ENCODE data around the gene KIF20B. TPM values are rescaled to one million over a fixed set of nuclear protein-coding genes. Genes with fewer than 3 reads are reported as not detected.
A peak's percentile ranks its signal among the peaks of the same experiment; 100 is the strongest.

KIF20B gene, protein sequence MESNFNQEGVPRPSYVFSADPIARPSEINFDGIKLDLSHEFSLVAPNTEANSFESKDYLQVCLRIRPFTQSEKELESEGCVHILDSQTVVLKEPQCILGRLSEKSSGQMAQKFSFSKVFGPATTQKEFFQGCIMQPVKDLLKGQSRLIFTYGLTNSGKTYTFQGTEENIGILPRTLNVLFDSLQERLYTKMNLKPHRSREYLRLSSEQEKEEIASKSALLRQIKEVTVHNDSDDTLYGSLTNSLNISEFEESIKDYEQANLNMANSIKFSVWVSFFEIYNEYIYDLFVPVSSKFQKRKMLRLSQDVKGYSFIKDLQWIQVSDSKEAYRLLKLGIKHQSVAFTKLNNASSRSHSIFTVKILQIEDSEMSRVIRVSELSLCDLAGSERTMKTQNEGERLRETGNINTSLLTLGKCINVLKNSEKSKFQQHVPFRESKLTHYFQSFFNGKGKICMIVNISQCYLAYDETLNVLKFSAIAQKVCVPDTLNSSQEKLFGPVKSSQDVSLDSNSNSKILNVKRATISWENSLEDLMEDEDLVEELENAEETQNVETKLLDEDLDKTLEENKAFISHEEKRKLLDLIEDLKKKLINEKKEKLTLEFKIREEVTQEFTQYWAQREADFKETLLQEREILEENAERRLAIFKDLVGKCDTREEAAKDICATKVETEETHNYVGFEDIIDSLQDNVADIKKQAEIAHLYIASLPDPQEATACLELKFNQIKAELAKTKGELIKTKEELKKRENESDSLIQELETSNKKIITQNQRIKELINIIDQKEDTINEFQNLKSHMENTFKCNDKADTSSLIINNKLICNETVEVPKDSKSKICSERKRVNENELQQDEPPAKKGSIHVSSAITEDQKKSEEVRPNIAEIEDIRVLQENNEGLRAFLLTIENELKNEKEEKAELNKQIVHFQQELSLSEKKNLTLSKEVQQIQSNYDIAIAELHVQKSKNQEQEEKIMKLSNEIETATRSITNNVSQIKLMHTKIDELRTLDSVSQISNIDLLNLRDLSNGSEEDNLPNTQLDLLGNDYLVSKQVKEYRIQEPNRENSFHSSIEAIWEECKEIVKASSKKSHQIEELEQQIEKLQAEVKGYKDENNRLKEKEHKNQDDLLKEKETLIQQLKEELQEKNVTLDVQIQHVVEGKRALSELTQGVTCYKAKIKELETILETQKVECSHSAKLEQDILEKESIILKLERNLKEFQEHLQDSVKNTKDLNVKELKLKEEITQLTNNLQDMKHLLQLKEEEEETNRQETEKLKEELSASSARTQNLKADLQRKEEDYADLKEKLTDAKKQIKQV (N-terminal part only)
- 16.2 and 30.9 TPM in 2 replicates for total RNA-seq (2014; rRNA removed; shearing (Covaris generic))

DNA sequence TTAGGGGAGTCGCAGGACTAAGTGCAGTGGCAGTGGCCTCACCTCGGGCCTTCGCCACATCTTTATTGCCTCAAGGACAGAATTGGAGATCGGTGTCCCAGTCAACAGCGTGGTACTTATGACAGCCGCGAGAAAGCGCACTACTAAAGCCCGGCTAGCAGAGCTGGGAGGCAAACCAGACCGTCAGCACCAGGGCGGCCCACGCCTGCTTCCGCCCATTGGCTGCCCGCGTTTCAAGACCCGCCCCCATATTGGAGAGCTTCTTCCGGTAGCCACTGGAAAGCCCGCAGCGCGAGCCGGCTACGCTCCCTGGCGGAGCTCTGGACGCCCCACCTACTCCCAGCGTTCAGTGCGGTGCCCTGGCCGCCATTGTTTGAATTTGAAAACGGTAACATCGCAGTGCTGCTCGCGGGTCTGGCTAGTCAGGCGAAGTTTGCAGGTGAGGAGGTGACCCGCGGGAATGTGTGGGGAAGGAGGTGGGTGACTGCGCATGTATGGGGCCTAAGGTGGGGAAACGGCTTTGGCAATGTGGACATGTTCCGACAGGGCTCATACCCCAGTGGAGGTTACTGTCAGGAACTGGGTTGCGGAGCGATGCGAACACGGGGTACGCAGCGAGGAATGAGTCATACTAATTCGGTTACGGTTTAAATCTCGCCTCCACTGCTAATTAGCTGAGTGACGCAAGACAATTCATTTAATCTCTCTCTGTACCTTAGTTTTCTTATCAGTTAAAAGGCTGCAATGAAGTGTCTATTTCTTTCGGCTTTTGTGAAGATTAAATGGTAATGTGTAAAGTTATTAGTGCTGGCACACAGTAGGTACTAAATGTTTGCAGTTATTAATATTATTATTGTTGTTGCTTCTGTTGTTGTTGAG is at the start of gene KIF20B:
TSS of gene KIF20B (plus strand) at position 349 of the 879 bp plus-strand sequence. CDS start 3,705 bp downstream, outside the sequence.
- in situ Hi-C loops (cut with HindIII; ENCODE audit: low sequenced_read_pairs) = no loop called here
- peak; percentile 98 for DNase-seq (ENCODE audit: low spot score)

DNA sequence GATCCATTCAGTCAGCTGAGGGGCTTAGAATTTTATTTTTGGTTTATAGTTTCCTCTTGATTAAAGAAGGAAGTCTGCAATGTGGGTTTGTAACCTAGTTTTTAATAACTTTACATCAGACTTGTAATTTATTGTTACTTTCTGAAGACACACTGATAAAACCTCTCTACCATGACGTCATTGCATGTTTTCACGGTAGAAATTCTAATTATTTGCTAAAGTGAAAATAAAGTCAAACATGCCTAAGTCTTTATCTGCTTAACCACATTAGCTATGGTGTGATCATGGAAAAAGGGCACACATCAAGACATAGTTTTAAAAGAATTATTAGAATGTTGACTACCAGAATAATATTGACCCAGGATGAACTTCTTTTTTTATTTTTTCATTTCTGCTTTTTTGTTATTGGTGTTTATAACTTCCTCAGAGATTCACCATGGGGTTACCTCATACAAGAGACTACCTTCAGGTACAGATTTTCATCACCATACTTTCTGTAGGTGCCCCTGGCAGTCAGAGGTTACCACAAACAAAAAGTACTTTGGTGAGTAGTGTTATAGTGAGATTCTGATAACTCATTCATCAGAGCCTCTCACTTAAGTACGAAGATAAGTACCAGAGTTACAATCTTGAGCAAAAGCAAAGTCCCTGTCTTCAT is 49.3 kb upstream of the KIF20B start:
- in situ Hi-C loops (cut with HindIII; ENCODE audit: low sequenced_read_pairs) = no loop called here

DNA sequence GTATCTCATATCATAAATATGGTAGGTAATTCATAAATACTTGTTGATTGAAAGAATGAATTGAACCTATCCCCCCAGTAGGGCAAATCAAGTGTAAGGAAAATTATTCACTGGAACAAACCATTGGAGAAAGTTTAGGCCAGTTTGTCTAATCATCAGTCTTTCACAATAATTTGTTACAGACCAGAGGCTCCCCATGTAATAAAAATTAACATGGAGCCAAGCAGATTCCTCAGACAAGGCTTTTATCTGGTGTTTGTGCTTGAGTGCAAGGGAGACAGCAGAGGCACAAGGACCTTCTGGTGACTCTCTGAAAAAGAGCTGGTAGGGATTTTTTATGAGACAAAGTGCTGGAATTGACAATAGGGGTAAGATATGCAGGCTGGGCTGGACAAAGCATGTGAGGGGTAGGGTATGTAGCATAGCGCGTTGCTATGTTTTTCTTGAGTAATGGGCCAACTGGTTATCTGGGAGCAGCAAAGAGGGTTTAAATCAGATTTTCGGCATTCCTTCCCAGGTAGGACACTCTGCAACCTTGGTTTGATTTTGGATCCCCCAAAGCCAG is 48.5 kb upstream of the KIF20B start:
- in situ Hi-C loops (cut with HindIII; ENCODE audit: low sequenced_read_pairs) = no loop called here
- DNase-seq (ENCODE audit: low spot score) = no peak

More for the DNA sequence above, 49.3 kb upstream of the KIF20B start:
- DNase-seq (ENCODE audit: low spot score) = no peak

DNA sequence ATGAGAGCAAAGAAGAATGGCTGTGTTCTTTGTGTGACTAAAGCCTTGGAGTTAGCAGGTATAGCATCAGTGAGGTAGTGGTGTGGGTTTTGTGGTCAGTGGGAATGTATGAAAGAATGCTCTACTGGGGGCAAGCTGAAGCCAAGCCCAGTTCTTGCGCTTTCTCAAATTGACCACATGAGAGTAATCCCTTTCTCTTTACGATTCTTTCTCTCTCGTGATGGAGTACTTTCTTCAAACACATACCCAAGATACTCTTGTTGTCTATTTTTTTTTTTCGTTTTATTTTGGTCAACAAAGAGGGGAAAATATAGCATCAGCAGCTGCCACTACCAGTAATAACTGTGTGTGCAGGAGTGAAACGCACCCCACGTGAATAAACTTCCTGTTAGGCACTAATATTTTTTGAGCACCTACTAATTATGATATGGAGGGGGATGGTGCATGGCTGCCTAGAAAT is 48.0 kb upstream of the KIF20B start:
- in situ Hi-C loops (cut with HindIII; ENCODE audit: low sequenced_read_pairs) = no loop called here
- DNase-seq (ENCODE audit: low spot score) = no peak

DNA sequence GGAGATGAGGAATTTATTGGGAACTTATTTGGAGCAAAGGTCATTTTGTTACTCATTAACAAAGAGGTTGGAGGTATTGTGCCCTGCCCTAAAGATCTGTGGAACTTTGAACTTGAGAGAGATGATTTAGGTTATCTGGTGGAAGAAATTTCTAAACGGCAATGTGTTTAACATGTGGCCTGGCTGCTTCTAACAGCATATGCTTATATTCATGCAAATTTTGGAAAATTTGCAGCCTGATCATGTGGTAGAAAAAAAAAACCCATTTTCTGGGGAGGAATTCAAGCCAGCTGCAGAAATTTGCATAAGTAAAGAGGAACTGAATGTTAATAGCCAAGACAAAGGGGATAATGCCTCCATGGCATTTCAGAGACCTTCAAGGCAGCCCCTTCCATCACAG is 45.7 kb upstream of the KIF20B start:
- in situ Hi-C loops (cut with HindIII; ENCODE audit: low sequenced_read_pairs) = no loop called here
- DNase-seq (ENCODE audit: low spot score) = no peak

DNA sequence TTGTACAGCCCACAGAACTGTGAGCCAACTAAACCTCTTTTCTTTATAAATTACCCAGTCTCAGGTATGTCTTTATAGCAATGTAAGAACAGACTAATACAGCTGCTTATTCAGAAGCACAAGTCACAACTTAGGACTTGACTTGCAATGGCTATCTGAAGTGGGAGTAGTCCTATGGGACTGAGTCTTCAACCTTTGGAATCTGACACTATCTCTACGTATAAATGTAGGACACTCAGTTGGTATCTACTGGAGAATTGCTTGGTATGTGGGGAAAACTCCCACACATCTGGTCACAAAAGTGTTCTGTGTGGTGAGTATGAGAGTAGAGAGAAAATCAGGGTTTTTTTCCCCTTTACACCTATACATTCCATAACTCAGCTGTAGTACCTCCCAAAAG is 44.1 kb upstream of the KIF20B start:
- in situ Hi-C loops (cut with HindIII; ENCODE audit: low sequenced_read_pairs) = no loop called here
- no peak for DNase-seq (ENCODE audit: low spot score)

DNA sequence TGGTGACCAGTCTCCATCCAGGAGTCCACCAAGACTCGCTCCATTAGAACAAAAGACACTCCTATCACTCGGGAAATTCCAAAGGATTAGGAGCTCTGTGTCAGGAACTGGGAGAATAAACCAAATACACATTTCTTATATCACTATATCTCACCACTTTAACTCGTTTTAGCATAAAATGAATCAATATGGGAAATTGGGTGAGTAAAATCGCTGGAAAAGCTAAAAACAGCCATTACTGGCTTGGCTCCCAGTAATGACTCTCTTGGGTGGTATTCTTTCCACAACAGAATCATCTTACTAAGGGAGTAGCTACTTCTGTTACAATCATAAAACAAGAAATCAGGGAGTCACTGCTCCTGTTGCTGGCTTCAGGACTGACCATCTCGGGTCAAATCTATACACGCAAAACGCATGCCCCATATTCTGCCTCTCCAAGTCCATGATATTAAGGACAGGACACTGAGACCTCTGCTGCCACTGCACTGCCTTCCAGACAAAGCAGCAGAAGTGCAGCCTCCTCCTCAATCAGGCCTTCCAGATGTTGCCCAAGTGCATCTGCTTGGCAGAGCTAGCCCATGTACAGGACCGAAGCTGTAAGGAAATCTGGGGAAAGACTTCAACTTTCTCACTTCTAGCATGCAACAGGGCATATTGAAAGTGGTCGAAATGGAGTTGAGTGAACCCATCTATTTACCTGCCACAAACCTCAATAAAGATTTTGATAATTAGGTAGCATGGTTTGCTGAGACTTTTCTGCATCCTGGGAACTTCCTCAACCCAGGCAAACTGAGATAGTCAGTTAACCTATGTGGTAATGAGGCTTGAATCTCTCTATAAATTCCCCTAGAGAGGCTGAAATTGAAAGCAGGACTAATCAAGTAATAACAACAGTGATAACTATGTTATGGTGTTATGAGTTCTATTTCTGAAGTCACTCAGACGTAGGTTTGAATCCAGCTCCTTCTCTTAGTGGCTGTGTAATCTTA is 42.0 kb upstream of the KIF20B start:
- in situ Hi-C loops (cut with HindIII; ENCODE audit: low sequenced_read_pairs) = no loop called here
- no peak for DNase-seq (ENCODE audit: low spot score)

DNA sequence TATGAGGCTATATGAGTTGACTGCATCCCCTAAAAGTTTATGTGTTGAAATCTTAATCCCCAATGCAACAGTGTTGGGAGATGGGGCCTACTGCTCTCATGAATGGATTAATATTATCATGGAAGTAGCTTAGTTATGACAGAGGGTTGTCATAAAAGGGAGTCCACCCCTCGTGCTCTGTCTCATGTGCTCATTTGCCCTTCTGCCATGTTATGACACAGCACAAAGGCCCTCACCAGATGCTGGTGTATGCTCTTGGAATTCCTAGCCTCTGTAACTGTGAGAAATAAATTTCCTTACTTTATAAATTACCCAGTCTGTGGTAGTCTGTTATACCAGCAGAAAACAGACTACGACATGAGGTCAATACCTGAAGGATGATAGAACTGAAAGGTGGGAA is 38.8 kb upstream of the KIF20B start:
- in situ Hi-C loops (cut with HindIII; ENCODE audit: low sequenced_read_pairs) = no loop called here
- no peak for DNase-seq (ENCODE audit: low spot score)

DNA sequence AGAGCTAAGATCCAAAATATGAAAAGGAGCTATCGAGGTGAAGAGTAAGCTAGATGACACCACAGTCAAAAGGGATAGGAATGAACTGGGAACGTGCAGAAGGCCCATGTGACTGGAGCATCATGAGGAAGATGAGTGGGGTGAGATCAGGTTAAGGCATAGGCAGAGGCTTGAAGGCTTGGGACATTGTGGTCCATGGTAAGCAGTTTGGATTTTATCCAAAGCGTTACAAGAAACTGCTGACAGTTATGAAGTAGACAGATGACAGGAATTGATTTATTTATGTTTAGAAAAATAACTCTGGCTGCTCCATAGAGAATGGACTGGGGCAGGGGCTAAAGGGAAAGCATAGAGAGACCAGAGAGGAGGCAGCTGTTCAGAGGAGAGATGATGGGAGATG is 38.2 kb upstream of the KIF20B start:
- in situ Hi-C loops (cut with HindIII; ENCODE audit: low sequenced_read_pairs) = no loop called here
- no peak for DNase-seq (ENCODE audit: low spot score)

DNA sequence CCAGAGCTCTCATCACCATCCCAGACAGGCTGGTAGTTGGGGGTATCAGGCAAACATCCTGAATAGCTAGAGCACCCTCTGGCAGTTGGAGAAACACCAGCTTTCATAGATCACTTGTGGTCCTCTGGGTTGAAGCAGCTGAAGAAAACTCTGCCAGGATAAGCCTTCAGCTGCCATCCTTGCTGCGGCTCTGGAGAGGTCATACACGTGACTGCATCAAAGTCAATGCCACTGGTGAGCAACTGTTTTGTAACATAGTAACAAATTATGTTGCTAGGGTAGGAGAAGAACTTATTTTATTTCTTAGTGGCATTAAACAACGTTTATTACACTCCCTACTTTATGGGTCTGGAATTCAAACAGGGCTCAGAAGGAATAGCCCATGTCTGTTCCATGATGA is 37.2 kb upstream of the KIF20B start:
- in situ Hi-C loops (cut with HindIII; ENCODE audit: low sequenced_read_pairs) = no loop called here
- no peak for DNase-seq (ENCODE audit: low spot score)

DNA sequence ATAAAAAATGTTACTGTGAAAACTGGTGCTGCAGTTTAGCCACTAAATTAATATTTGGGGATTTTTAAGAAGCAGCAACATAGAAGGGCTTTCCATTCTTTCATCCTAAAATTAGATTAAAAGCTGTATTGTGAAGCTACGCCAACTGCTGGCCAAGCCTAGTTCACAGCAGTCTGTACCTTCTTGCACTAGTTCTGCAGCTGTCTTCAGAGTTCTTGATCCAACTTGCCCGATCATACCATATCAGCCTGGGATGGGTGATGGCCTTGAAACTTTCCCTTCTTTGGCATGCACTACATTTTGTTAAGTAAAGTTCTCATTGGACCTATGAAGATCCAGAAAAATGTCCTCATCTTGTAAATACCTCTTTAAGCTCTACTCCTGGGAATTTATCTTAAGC is 36.1 kb upstream of the KIF20B start:
- DNase-seq (ENCODE audit: low spot score) = no peak
- in situ Hi-C loops (cut with HindIII; ENCODE audit: low sequenced_read_pairs) = no loop called here

DNA sequence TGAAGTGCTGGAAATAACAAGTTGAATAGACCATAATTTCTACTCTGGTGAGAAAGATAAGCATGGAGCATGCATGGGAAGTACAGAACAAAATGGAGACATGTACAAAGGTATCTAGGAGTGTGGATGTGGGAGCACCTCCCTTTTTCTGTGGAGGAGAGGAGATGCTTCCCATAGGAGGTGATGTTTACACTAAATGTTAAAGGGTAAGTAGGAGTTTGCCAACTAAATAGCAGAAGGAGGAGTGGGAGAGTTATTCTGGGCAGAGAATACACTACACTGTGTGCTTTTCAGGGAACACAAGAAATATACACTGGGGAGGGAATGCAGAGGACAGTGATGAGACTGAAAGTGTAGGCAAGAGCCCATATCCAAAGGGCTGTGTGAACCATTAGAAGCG is 35.3 kb upstream of the KIF20B start:
- in situ Hi-C loops (cut with HindIII; ENCODE audit: low sequenced_read_pairs) = no loop called here
- no peak for DNase-seq (ENCODE audit: low spot score)

DNA sequence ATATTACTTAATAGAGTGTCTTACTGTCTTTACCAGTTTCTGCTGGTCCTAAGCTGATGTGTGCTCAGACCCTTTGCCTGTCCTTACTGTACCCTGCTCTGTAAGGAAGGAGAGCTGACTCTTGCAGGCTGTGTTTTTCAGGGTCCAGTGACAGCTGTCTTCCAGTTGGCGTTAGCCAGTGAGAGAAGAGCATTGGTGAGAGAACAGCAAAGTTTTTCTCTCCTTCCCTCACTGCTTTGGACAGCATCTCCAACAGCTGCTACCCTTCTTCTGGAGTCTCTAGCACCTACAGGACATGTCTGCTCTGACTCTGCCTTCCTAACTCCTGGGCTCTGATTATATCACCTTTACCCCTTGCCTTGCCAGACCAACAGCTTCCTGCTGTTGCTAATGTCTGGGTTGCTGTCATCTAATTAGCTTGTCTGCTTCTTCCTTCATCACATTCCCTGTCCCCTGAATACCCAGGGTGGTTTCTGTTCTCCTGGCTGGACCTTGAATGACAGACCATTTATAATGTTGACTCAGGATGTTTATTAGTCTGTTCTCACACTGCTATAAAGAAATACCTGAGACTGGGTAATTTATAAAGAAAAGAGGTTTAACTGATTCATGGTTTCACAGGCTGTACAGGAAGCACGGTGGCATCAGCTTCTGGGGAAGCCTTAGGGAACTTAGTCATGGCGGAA is 32.9 kb upstream of the KIF20B start:
- DNase-seq (ENCODE audit: low spot score) = no peak
- in situ Hi-C loops (cut with HindIII; ENCODE audit: low sequenced_read_pairs) = no loop called here

DNA sequence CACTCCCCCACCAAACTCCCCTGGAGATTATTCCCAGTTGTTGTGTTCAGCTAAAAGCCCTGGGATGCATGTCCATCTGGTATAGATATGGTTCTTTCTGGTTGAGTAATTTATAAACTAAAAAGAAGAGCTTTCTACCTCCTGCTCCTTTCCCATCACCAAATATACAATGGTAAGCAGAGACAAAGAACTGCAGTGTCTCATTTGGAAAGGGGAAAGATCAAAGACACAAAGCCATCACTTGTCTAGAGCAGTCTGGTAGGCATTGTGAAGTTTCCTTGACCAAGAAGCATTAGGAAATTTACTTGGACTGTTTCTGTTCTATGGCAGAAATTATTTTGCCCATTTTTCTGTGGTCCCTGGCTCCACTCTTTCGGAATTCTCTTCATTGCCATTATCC is 31.4 kb upstream of the KIF20B start:
- in situ Hi-C loops (cut with HindIII; ENCODE audit: low sequenced_read_pairs) = no loop called here
- DNase-seq (ENCODE audit: low spot score) = no peak

DNA sequence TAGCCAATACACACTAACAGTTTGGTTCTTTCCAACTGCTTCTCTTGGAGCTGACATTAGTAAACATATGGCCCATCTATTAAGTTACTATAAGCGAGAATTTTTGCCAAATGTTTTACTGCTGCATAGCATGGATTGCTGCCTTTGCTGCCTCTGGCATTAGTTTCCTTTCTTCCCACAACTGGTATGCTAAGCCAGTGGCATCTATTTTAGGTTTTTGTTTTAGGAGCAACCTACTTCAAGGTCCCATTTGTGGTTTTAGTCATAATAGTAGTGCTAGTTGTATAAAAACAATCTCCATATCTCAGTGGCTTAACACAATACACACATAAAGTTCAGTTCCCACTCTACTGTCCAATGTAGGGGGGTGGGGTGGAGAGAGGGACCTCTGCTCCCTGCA is 30.5 kb upstream of the KIF20B start:
- DNase-seq (ENCODE audit: low spot score) = no peak
- in situ Hi-C loops (cut with HindIII; ENCODE audit: low sequenced_read_pairs) = no loop called here

DNA sequence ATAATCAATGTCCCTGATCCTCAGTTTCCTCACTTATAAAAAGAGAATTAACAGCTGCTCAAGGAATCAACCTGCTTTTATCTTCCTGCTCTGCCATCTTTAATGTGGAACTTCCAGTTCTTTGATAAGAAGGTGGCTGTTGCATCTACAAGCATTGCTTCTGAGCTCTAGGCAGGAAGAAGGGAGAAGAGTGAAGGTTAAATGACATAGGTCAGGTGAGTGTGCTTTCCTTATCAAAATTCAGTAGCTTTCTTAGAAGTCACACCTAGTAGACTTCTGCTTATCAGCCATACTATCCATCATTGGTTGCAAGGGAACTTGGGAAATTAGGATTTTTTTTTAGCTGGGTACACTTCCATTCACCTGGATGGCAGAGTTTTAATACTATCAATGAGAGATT is 24.0 kb upstream of the KIF20B start:
- in situ Hi-C loops (cut with HindIII; ENCODE audit: low sequenced_read_pairs) = no loop called here
- no peak for DNase-seq (ENCODE audit: low spot score)
